Fibroblast of lung (primary cell): ENCODE measurements around the gene MS4A8. TPM values are rescaled to one million over a fixed set of nuclear protein-coding genes. Genes with fewer than 3 reads are reported as not detected.
"Not testable (repeated sequence)": the region's sequence is repeated elsewhere in the genome, so short reads cannot be mapped to it uniquely, and the experiment has no call there.

Source experiments
- DNase-seq, 2 donors: peaks; one replicate each; pipeline versions ENCODE4 v3.0.0 to v3.0.0-alpha.2; 2010; ENCODE audit warnings: low read depth in 2 of 2
- H2AFZ ChIP-seq: 2 replicates; pipeline ENCODE4 v1.5.1; 2012; ENCODE audit warnings: low read length, control low read depth, inconsistent platforms
- H3K27ac ChIP-seq: 2 replicates; pipeline ENCODE4 v1.5.1; 2011; ENCODE audit warnings: low read length, control low read depth; ENCODE audit not compliant: insufficient read depth
- H3K27me3 ChIP-seq: 2 replicates; pipeline ENCODE4 v1.5.1; 2011; ENCODE audit warnings: mild to moderate bottlenecking, low read length; ENCODE audit not compliant: control insufficient read depth, insufficient read depth
- H3K36me3 ChIP-seq: 2 replicates; pipeline ENCODE4 v1.5.1; 2011; ENCODE audit warnings: low read length; ENCODE audit not compliant: control insufficient read depth, insufficient read depth
- H3K4me1 ChIP-seq: 2 replicates; pipeline ENCODE4 v1.5.1; 2011; ENCODE audit warnings: low read length; ENCODE audit not compliant: control insufficient read depth, insufficient read depth; ENCODE audit errors: extremely low read depth
- H3K4me2 ChIP-seq: 2 replicates; pipeline ENCODE4 v1.5.1; 2011; ENCODE audit warnings: low read length, control low read depth; ENCODE audit not compliant: insufficient read depth; ENCODE audit errors: extremely low read depth
- H3K4me3 ChIP-seq, 4 experiments: fragments of 200-600 bp in 1 of 4; sonication (generic) in 1 of 4; replicated peaks in 1 of 4; 2 replicates each; pipeline ENCODE4 v1.5.1; 2011 to 2016; ENCODE audit warnings: low read length in 4 of 4, low read depth in 3 of 4, mild to moderate bottlenecking in 3 of 4, control low read depth in 2 of 4, inconsistent platforms in 1 of 4, mixed read lengths in 1 of 4; ENCODE audit not compliant: insufficient read depth in 1 of 4; ENCODE audit errors: control extremely low read depth in 1 of 4
- H3K79me2 ChIP-seq: 2 replicates; pipeline ENCODE4 v1.5.1; 2012; ENCODE audit warnings: mild to moderate bottlenecking, low read length, inconsistent platforms; ENCODE audit not compliant: control insufficient read depth, insufficient read depth
- H3K9ac ChIP-seq: 2 replicates; pipeline ENCODE4 v1.5.1; 2011; ENCODE audit warnings: mild to moderate bottlenecking, low read length, control low read depth; ENCODE audit not compliant: insufficient read depth
- H3K9me3 ChIP-seq: 2 replicates; pipeline ENCODE4 v1.5.1; 2012; ENCODE audit warnings: low read depth, low read length; ENCODE audit not compliant: control insufficient read depth, insufficient read depth
- H4K20me1 ChIP-seq: 2 replicates; pipeline ENCODE4 v1.5.1; 2011; ENCODE audit warnings: low read length; ENCODE audit not compliant: control insufficient read depth, insufficient read depth; ENCODE audit errors: extremely low read depth
- CTCF ChIP-seq, 2 donors: IDR thresholded peaks in 1 of 2; conservative IDR thresholded peaks in 1 of 2; 1 replicate in 1 of 2; 2 replicates in 1 of 2; pipeline ENCODE4 v1.5.1; 2011 to 2012; ENCODE audit warnings: low read length in 2 of 2, control low read depth in 1 of 2, inconsistent platforms in 1 of 2, low read depth in 1 of 2, mild to moderate bottlenecking in 1 of 2
- EZH2 ChIP-seq: IDR thresholded peaks from 2 replicates; pipeline ENCODE4 v1.5.1; 2012; ENCODE audit warnings: low read length, control low read depth, mild to moderate bottlenecking; ENCODE audit errors: missing control alignments
- polyA plus RNA-seq, 2 donors: library from polyadenylated mRNA; depleted of rRNA in 1 of 2; stranded (reverse) in 1 of 2; unstranded in 1 of 2; fragments of >200 nt; gene quantifications; 2 replicates each; pipeline ENCODE4 v1.2.1, GENCODE V29; 2011 to 2012; ENCODE audit warnings: missing spikeins in 1 of 2
- total RNA-seq: library from RNA; depleted of rRNA; stranded (reverse); fragments of >200 nt; gene quantifications from 2 replicates; pipeline ENCODE4 v1.2.1, GENCODE V29; 2014

The MS4A8 gene
- total and polyA plus RNA-seq, 2 donors (not counting 1 experiment from before 2014, with no cell fraction given) = not detected

- H3K9ac ChIP-seq = no peak overlapping the region
- no peaks in the 10 kb centered on the region for H3K36me3 ChIP-seq
- no peak for TF ChIP-seq CTCF (conservative IDR thresholded peaks at IDR 0.05 in 1 of 2, IDR thresholded peaks at IDR 0.05 in 1 of 2; ENCODE audit: low read depth in 1 of 2, low read length in 2 of 2)
- no peak for TF ChIP-seq EZH2
- no peak overlapping the region for H3K4me2 ChIP-seq
- no peaks in the 10 kb centered on the region for H3K9me3 ChIP-seq
- H3K79me2 ChIP-seq = no peaks in the 10 kb centered on the region
- H4K20me1 ChIP-seq = no peaks in the 10 kb centered on the region
- no peaks in the 10 kb centered on the region for H3K4me1 ChIP-seq
- H3K27me3 ChIP-seq = no peaks in the 10 kb centered on the region
- no peak overlapping the region for H2AFZ ChIP-seq
- no peak overlapping the region for H3K4me3 ChIP-seq
- DNase-seq = no peak
- H3K27ac ChIP-seq = no peak overlapping the region
These were observed 27.2 kb upstream of the MS4A8 start for GRCh38 chr11:60672255-60672654.

GRCh38 chr11:60678231-60678630 lies 21.2 kb upstream of the MS4A8 start:
- H3K9me3 ChIP-seq, H4K20me1 ChIP-seq, H3K27me3 ChIP-seq, H3K4me2 ChIP-seq, H3K36me3 ChIP-seq, H3K79me2 ChIP-seq, H3K4me3 ChIP-seq, H3K9ac ChIP-seq, DNase-seq, H3K4me1 ChIP-seq, H3K27ac ChIP-seq, H2AFZ ChIP-seq: not testable (repeated sequence)

GRCh38 chr11:60679879-60680278 lies 19.5 kb upstream of the MS4A8 start:
- no peak overlapping the region for H3K4me2 ChIP-seq
- H3K4me1 ChIP-seq = no peaks in the 10 kb centered on the region
- H3K4me3 ChIP-seq = no peak overlapping the region
- H4K20me1 ChIP-seq = no peaks in the 10 kb centered on the region
- no peak for DNase-seq
- no peak overlapping the region for H3K27ac ChIP-seq
- no peaks in the 10 kb centered on the region for H3K36me3 ChIP-seq
- H3K79me2 ChIP-seq = no peaks in the 10 kb centered on the region
- TF ChIP-seq EZH2 = no peak
- TF ChIP-seq CTCF (conservative IDR thresholded peaks at IDR 0.05 in 1 of 2, IDR thresholded peaks at IDR 0.05 in 1 of 2; ENCODE audit: low read depth in 1 of 2, low read length in 2 of 2) = no peak
- no peaks in the 10 kb centered on the region for H3K27me3 ChIP-seq
- H2AFZ ChIP-seq = no peak overlapping the region
- H3K9ac ChIP-seq = no peak overlapping the region
- H3K9me3 ChIP-seq = no peaks in the 10 kb centered on the region
